Panc1 (cell line): Measurements from ENCODE around the gene RNF212.

Source experiments
- CTCF ChIP-seq: fragments of 450-650 bp; IDR thresholded peaks from 2 replicates; pipeline ENCODE4 v1.5.1; 2017; ENCODE audit warnings: mild to moderate bottlenecking
- POLR2AphosphoS5 ChIP-seq: IDR thresholded peaks from 2 replicates; pipeline ENCODE4 v1.6.1; 2012; ENCODE audit warnings: mild to moderate bottlenecking, low read depth, low read length, moderate library complexity
- REST ChIP-seq, 2 experiments: IDR thresholded peaks; 2 replicates each; pipeline ENCODE4 v1.6.1; 2011 to 2012; ENCODE audit warnings: low read depth in 2 of 2, control low read depth in 1 of 2, low read length in 1 of 2, mild to moderate bottlenecking in 1 of 2, moderate library complexity in 1 of 2; ENCODE audit not compliant: insufficient read depth in 1 of 2
- SIN3A ChIP-seq: IDR thresholded peaks from 2 replicates; pipeline ENCODE4 v1.6.1; 2012; ENCODE audit warnings: low read depth, mild to moderate bottlenecking, low read length, moderate library complexity, borderline replicate concordance; ENCODE audit not compliant: insufficient read depth
- TCF7L2 ChIP-seq: IDR thresholded peaks from 2 replicates; pipeline ENCODE4 v1.6.1; 2011; ENCODE audit warnings: mild to moderate bottlenecking, low read depth, low read length, inconsistent platforms

GRCh38 chr4:1055721-1056590 lies 57.4 kb downstream of the RNF212 start:
- TF ChIP-seq CTCF, result no peak
- no peak for TF ChIP-seq POLR2AphosphoS5
- no peak for TF ChIP-seq TCF7L2
- no peak for TF ChIP-seq SIN3A
- no peak for TF ChIP-seq REST (IDR thresholded peaks at IDR 0.05; ENCODE audit: insufficient read depth in 1 of 2, low read depth in 2 of 2, low read length in 1 of 2)
